GM23248 (cell line): ENCODE measurements around the gene TLE6. TPM values are rescaled to one million over a fixed set of nuclear protein-coding genes. Genes with fewer than 3 reads are reported as not detected.

ENCODE experiments used
- DNase-seq: peaks from one replicate; pipeline ENCODE4 v3.0.0-alpha.2; 2015
- H2AFZ ChIP-seq: fragments of 200-600 bp; sonication (generic); 2 replicates; pipeline ENCODE4 v1.6.1; 2016; ENCODE audit warnings: antibody characterized with exemption
- H3F3A ChIP-seq: fragments of 200-600 bp; sonication (generic); 2 replicates; pipeline ENCODE4 v1.6.1; 2016; ENCODE audit warnings: mild to moderate bottlenecking, antibody characterized with exemption, mixed run types; ENCODE audit not compliant: insufficient read depth
- H3K27ac ChIP-seq: fragments of 200-600 bp; sonication (generic); 2 replicates; pipeline ENCODE4 v1.5.1; 2016; ENCODE audit warnings: mild to moderate bottlenecking
- H3K27me3 ChIP-seq: fragments of 200-600 bp; sonication (generic); replicated peaks from 2 replicates; pipeline ENCODE4 v1.6.1; 2016; ENCODE audit warnings: mild to moderate bottlenecking; ENCODE audit not compliant: insufficient read depth
- H3K36me3 ChIP-seq: fragments of 200-600 bp; sonication (generic); 2 replicates; pipeline ENCODE4 v1.6.1; 2016; ENCODE audit warnings: low read depth, mild to moderate bottlenecking
- H3K4me1 ChIP-seq: fragments of 200-600 bp; sonication (generic); 2 replicates; pipeline ENCODE4 v1.6.1; 2016; ENCODE audit warnings: mild to moderate bottlenecking; ENCODE audit not compliant: insufficient read depth
- H3K4me2 ChIP-seq: fragments of 200-600 bp; sonication (generic); one replicate; pipeline ENCODE4 v1.6.1; 2016; ENCODE audit warnings: mild to moderate bottlenecking; ENCODE audit not compliant: unreplicated experiment
- H3K4me3 ChIP-seq: fragments of 200-600 bp; sonication (generic); 2 replicates; pipeline ENCODE4 v1.5.1; 2016; ENCODE audit warnings: mild to moderate bottlenecking
- H3K79me2 ChIP-seq: fragments of 200-600 bp; sonication (generic); 2 replicates; pipeline ENCODE4 v1.6.1; 2016; ENCODE audit warnings: mild to moderate bottlenecking; ENCODE audit not compliant: insufficient read depth
- H3K9ac ChIP-seq: fragments of 200-600 bp; sonication (generic); 2 replicates; pipeline ENCODE4 v1.6.1; 2016; ENCODE audit warnings: mild to moderate bottlenecking
- H3K9me2 ChIP-seq: fragments of 200-600 bp; sonication (generic); 2 replicates; pipeline ENCODE4 v1.6.1; 2016; ENCODE audit warnings: mixed run types, mild to moderate bottlenecking, moderate library complexity; ENCODE audit not compliant: insufficient read depth
- H3K9me3 ChIP-seq: fragments of 200-600 bp; sonication (generic); one replicate; pipeline ENCODE4 v1.6.1; 2017; ENCODE audit warnings: low read depth
- H4K20me1 ChIP-seq: fragments of 200-600 bp; sonication (generic); 2 replicates; pipeline ENCODE4 v1.6.0; 2016; ENCODE audit not compliant: insufficient read depth
- EZH2 ChIP-seq: fragments of 200-600 bp; sonication (generic); IDR thresholded peaks from 2 replicates; pipeline ENCODE4 v1.6.1; 2018; ENCODE audit warnings: antibody characterized with exemption, mild to moderate bottlenecking; ENCODE audit not compliant: insufficient read depth, poor library complexity, severe bottlenecking
- EZH2phosphoT487 ChIP-seq: fragments of 200-600 bp; sonication (generic); IDR thresholded peaks from 2 replicates; pipeline ENCODE4 v1.6.1; 2018; ENCODE audit warnings: antibody characterized with exemption, moderate library complexity, mild to moderate bottlenecking, low read depth; ENCODE audit not compliant: insufficient read depth
- WGBS, 2 experiments: methylation state at CpG; one replicate each; pipeline ENCODE4 v1.1.6; 2015 to 2017; ENCODE audit warnings: low lambda C conversion rate in 2 of 2, low coverage in 1 of 2; ENCODE audit errors: missing lambda C conversion rate in 2 of 2; 5-methylcytosine and 5-hydroxymethylcytosine counted together
- in situ Hi-C: fragments of 300-500 bp; cut with MboI; formaldehyde crosslinking; loops from 2 replicates; pipeline ENCODE4 v1.15.0; 2020
- polyA plus RNA-seq: library from polyadenylated mRNA; unstranded; fragments of >200 nt; fragmentation: Nextera tagmentation; extraction: Ambion mirVana; gene quantifications from 2 replicates; pipeline ENCODE4 v1.2.1, GENCODE V29; 2016
- total RNA-seq: library from RNA; depleted of rRNA; stranded (reverse); fragments of >200 nt; shearing (Covaris generic); gene quantifications from 2 replicates; pipeline ENCODE4 v1.2.3, GENCODE V29; 2014

Gene TLE6
- total and polyA plus RNA-seq, 2 experiments from 2014 or later, result 0.21 to 0.65 TPM

GRCh38 chr19:3001235-3001800 lies 24.0 kb downstream of the TLE6 start:
- no peaks in the 10 kb centered on the region for H3K79me2 ChIP-seq
- in situ Hi-C loops, result no loop called here
- no peak overlapping the region for H2AFZ ChIP-seq
- no peak overlapping the region for H3K4me3 ChIP-seq
- no peaks in the 10 kb centered on the region for H3K27me3 ChIP-seq
- H3K9me3 ChIP-seq, result no peaks in the 10 kb centered on the region
- H4K20me1 ChIP-seq, result no peaks in the 10 kb centered on the region
- H3F3A ChIP-seq, result no peaks in the 10 kb centered on the region
- DNase-seq, result no peak
- H3K4me2 ChIP-seq, result no peak overlapping the region
- TF ChIP-seq EZH2 (no peak), EZH2phosphoT487 (no peak)
- H3K9me2 ChIP-seq, result no peaks in the 10 kb centered on the region
- no peaks in the 10 kb centered on the region for H3K36me3 ChIP-seq
- WGBS, 2 experiments, result 70 to 81% methylated on average over 6 of the region's 6 CpGs
- no peak overlapping the region for H3K27ac ChIP-seq
- no peaks in the 10 kb centered on the region for H3K4me1 ChIP-seq
- H3K9ac ChIP-seq, result no peak overlapping the region

- no peaks in the 10 kb centered on the region for H3K4me1 ChIP-seq
- no peaks in the 10 kb centered on the region for H3K9me2 ChIP-seq
- no peaks in the 10 kb centered on the region for H4K20me1 ChIP-seq
- DNase-seq, result no peak
- H3K4me3 ChIP-seq, result no peak overlapping the region
- in situ Hi-C loops, result no loop called here
- H3K36me3 ChIP-seq, result no peaks in the 10 kb centered on the region
- no peaks in the 10 kb centered on the region for H3K27me3 ChIP-seq
- H3K4me2 ChIP-seq, result no peak overlapping the region
- H3K79me2 ChIP-seq, result no peaks in the 10 kb centered on the region
- H3F3A ChIP-seq, result no peaks in the 10 kb centered on the region
- H2AFZ ChIP-seq, result no peak overlapping the region
- H3K9ac ChIP-seq, result no peak overlapping the region
- no peak for TF ChIP-seq EZH2
- TF ChIP-seq EZH2phosphoT487, result no peak
- WGBS, 2 experiments, result 91 to 94% methylated on average over 7 of the region's 7 CpGs
- H3K27ac ChIP-seq, result no peak overlapping the region
- H3K9me3 ChIP-seq, result no peaks in the 10 kb centered on the region
Observed at GRCh38 chr19:3003046-3003445, 25.7 kb downstream of the TLE6 start.

GRCh38 chr19:3004522-3004921 lies 27.2 kb downstream of the TLE6 start:
- Histone ChIP-seq H3K27me3 (no peaks in the 10 kb centered on the region), H3K79me2 (no peaks in the 10 kb centered on the region), H3K36me3 (no peaks in the 10 kb centered on the region), H3K4me3 (no peak overlapping the region), H4K20me1 (no peaks in the 10 kb centered on the region), H3K9ac (no peak overlapping the region), H3K4me2 (no peak overlapping the region), H2AFZ (no peak overlapping the region), H3K4me1 (no peaks in the 10 kb centered on the region), H3K9me2 (no peaks in the 10 kb centered on the region), H3K9me3 (no peaks in the 10 kb centered on the region), H3F3A (no peaks in the 10 kb centered on the region), H3K27ac (no peak overlapping the region)
- TF ChIP-seq EZH2, result no peak
- no peak for TF ChIP-seq EZH2phosphoT487
- in situ Hi-C loops, result no loop called here
- no peak for DNase-seq
- 66 to 73% methylated on average over 4 of the region's 4 CpGs for WGBS, 2 experiments

- Histone ChIP-seq H3K4me3 (no peak overlapping the region), H3K27ac (no peak overlapping the region), H3K9ac (no peak overlapping the region), H3F3A (no peaks in the 10 kb centered on the region), H3K36me3 (no peaks in the 10 kb centered on the region), H2AFZ (no peak overlapping the region), H3K9me2 (no peaks in the 10 kb centered on the region), H3K4me2 (no peak overlapping the region), H3K4me1 (no peaks in the 10 kb centered on the region), H3K9me3 (no peaks in the 10 kb centered on the region), H4K20me1 (no peaks in the 10 kb centered on the region), H3K27me3 (no peaks in the 10 kb centered on the region), H3K79me2 (no peaks in the 10 kb centered on the region)
- no peak for TF ChIP-seq EZH2
- no peak for TF ChIP-seq EZH2phosphoT487
- WGBS, 2 experiments, result 87 to 89% methylated on average over 12 to 18 of the region's 18 CpGs
- no peak for DNase-seq
- in situ Hi-C loops, result no loop called here
Observed at GRCh38 chr19:3005345-3005744, 28.0 kb downstream of the TLE6 start.
